ENCODE results near the gene NIF3L1. TPM values are rescaled to one million over a fixed set of nuclear protein-coding genes. Genes with fewer than 3 reads are reported as not detected.

Gene NIF3L1
- total and polyA plus RNA-seq, 2 of the 8 experiments (the other 6 are each of a cell fraction or from before 2014, with no cell fraction given): 63.4 to 126 TPM

GRCh38 chr2:200943527-200944105 is 54.4 kb downstream of the NIF3L1 start:
- no peak overlapping the region for H4K8ac ChIP-seq (ENCODE audit: extremely low read depth, insufficient read depth, low read length)
- ChIA-PET POLR2A (ENCODE audit: partially characterized antibody) (interaction anchor here (0.6 to 0.8 kb wide), 3 partner anchors 16 to 1390 kb away, joined by 3 to 4 read pairs (median 3); no protein-coding TSS in a partner anchor), CTCF (ENCODE audit: partially characterized antibody) (interaction anchor here (1.8 kb wide), 1 partner anchor 125 kb away, joined by 6 read pairs; no protein-coding TSS in a partner anchor)
- no peak overlapping the region for H3K56ac ChIP-seq (replicated peaks; ENCODE audit: insufficient read length, low read depth, low read length)
- H3K4ac ChIP-seq (replicated peaks; ENCODE audit: insufficient read length, low read depth, low read length): no peak overlapping the region
- H3K18ac ChIP-seq (ENCODE audit: extremely low read depth, low read length): no peak overlapping the region
- H2BK120ac ChIP-seq (replicated peaks; ENCODE audit: low read depth, low read length): no peak overlapping the region
- no peaks in the 10 kb centered on the region for H3K23me2 ChIP-seq (ENCODE audit: low read depth, low read length)
- DNase-seq (ENCODE audit: low read depth in 1 of 2, low spot score in 2 of 2) (no peak), FAIRE-seq (no peak)
- H4K91ac ChIP-seq (replicated peaks; ENCODE audit: insufficient read length, low read length): no peak overlapping the region
- H3K4me2 ChIP-seq (ENCODE audit: insufficient read depth in 1 of 2, low read depth in 2 of 2, low read length in 2 of 2): no peak overlapping the region
- no peak overlapping the region for H3K4me3 ChIP-seq (ENCODE audit: extremely low read depth in 1 of 4, insufficient read depth in 2 of 4, low read depth in 3 of 4, low read length in 4 of 4)
- H3K9me3 ChIP-seq (ENCODE audit: insufficient read depth in 2 of 2, low read depth in 1 of 2, low read length in 1 of 2): no peaks in the 10 kb centered on the region
- H3K79me2 ChIP-seq (ENCODE audit: control insufficient read depth in 1 of 2, insufficient read depth in 2 of 2, low read length in 2 of 2): no peaks in the 10 kb centered on the region
- H2BK5ac ChIP-seq (ENCODE audit: low read depth, low read length): no peak overlapping the region
- no peak overlapping the region for H4K5ac ChIP-seq (ENCODE audit: insufficient read length, low read depth, low read length)
- H3K27me3 ChIP-seq (replicated peaks in 1 of 4; ENCODE audit: control insufficient read depth in 3 of 4, extremely low read depth in 1 of 4, insufficient read depth in 3 of 4, low read length in 3 of 4): no peaks in the 10 kb centered on the region
- H2BK15ac ChIP-seq (ENCODE audit: low read length): no peak overlapping the region
- H3K23ac ChIP-seq (ENCODE audit: insufficient read length): no peak overlapping the region
- H3K27ac ChIP-seq (ENCODE audit: low read depth, low read length): no peak overlapping the region
- no peaks in the 10 kb centered on the region for H3K4me1 ChIP-seq (replicated peaks in 1 of 4; ENCODE audit: control insufficient read depth in 3 of 4, insufficient read depth in 4 of 4, low read length in 3 of 4)
- H4K20me1 ChIP-seq (replicated peaks in 1 of 2; ENCODE audit: control insufficient read depth in 1 of 2, insufficient read depth in 2 of 2, low read length in 2 of 2): no peaks in the 10 kb centered on the region
- TF ChIP-seq KDM5A (IDR thresholded peaks at IDR 0.05; ENCODE audit: low read length) (no peak), RXRA (IDR thresholded peaks at IDR 0.05; ENCODE audit: insufficient read depth, low read depth, low read length) (no peak), NANOG (IDR thresholded peaks at IDR 0.05; ENCODE audit: insufficient read depth, low read depth, low read length, poor library complexity, severe bottlenecking) (no peak), CBX5 (IDR thresholded peaks at IDR 0.05; ENCODE audit: low read depth, low read length) (no peak)
- no peaks in the 10 kb centered on the region; the same call in 1 of the 2 replicates for H3K79me1 ChIP-seq (ENCODE audit: low read depth, low read length)
- WGBS, 2 experiments (ENCODE audit: extremely low coverage in 1 of 2, insufficient coverage in 1 of 2, insufficient read length in 1 of 2, insufficient replicate concordance in 2 of 2, low coverage in 1 of 2, low lambda C conversion rate in 2 of 2, missing lambda C conversion rate in 1 of 2): 87% methylated on average over 1 of the region's 1 CpG; no CpG with 5 or more reads in 1 of the 2 experiments
- no peak overlapping the region for H3K14ac ChIP-seq (ENCODE audit: insufficient read length)
- no peak overlapping the region for H2AK5ac ChIP-seq (ENCODE audit: low read depth, low read length)
- peaks cover 4 to 76% (median 28%) of the 10 kb centered on the region in 4 experiments for H3K36me3 ChIP-seq (ENCODE audit: control insufficient read depth in 2 of 4, insufficient read depth in 4 of 4, low read length in 3 of 4)
- H3K9ac ChIP-seq (replicated peaks in 1 of 4; ENCODE audit: extremely low read depth in 1 of 4, low read depth in 3 of 4, low read length in 3 of 4): no peak overlapping the region
- no peak overlapping the region for H2AFZ ChIP-seq (ENCODE audit: low read length)
- H2BK20ac ChIP-seq (ENCODE audit: low read length): no peak overlapping the region
- no peak overlapping the region for H2BK12ac ChIP-seq (ENCODE audit: low read depth, low read length)
